PFSK-1 (cell line): ENCODE results near the gene ALS2.

Experiments used
- POLR2AphosphoS5 ChIP-seq: IDR thresholded peaks from 2 replicates; pipeline ENCODE4 v1.6.1; 2012; ENCODE audit warnings: low read depth, mild to moderate bottlenecking, control low read depth, low read length, moderate library complexity
- REST ChIP-seq, 2 experiments: IDR thresholded peaks; 2 replicates each; pipeline versions ENCODE4 v1.6.1 to v1.8.0; 2011 to 2012; ENCODE audit warnings: low read depth in 2 of 2, low read length in 2 of 2, control low read depth in 1 of 2, inconsistent platforms in 1 of 2, mild to moderate bottlenecking in 1 of 2, moderate library complexity in 1 of 2; ENCODE audit not compliant: insufficient read depth in 1 of 2
- SIN3A ChIP-seq: IDR thresholded peaks from 2 replicates; pipeline ENCODE4 v1.6.1; 2012; ENCODE audit warnings: mild to moderate bottlenecking, low read length, moderate library complexity, borderline replicate concordance; ENCODE audit not compliant: insufficient read depth
- TAF1 ChIP-seq: IDR thresholded peaks from 2 replicates; pipeline ENCODE4 v1.6.1; 2012; ENCODE audit warnings: low read length, control low read depth, borderline replicate concordance; ENCODE audit not compliant: insufficient read depth

- TF ChIP-seq TAF1 (no peak), SIN3A (no peak), REST (IDR thresholded peaks at IDR 0.05; ENCODE audit: insufficient read depth in 1 of 2, low read depth in 2 of 2, low read length in 2 of 2) (no peak), POLR2AphosphoS5 (no peak)
These were observed 36.2 kb upstream of the ALS2 start for GRCh38 chr2:201816657-201817575.
